Peyer's patch (tissue), 4 donors: ENCODE data around the gene CRIM1. TPM values are rescaled to one million over a fixed set of nuclear protein-coding genes. Genes with fewer than 3 reads are reported as not detected.

Experiments used
- DNase-seq, 3 donors: peaks; one replicate each; pipeline ENCODE4 v3.0.0-alpha.2; 2017 to 2019
- H3K27ac ChIP-seq, 4 donors: fragments of 200-600 bp; sonication (generic); one replicate each; pipeline ENCODE4 v1.5.1; 2016 to 2019
- H3K27me3 ChIP-seq, 2 donors: fragments of 200-600 bp; sonication (generic); one replicate each; pipeline ENCODE4 v1.5.1; 2019
- H3K36me3 ChIP-seq, 3 donors: fragments of 200-600 bp; sonication (generic); one replicate each; pipeline ENCODE4 v1.5.1; 2016 to 2019
- H3K4me1 ChIP-seq, 4 donors: fragments of 200-600 bp; sonication (generic); one replicate each; pipeline ENCODE4 v1.5.1; 2016 to 2019
- H3K4me3 ChIP-seq, 4 donors: fragments of 200-600 bp; sonication (generic); 1 replicate in 3 of 4; 2 replicates in 1 of 4; pipeline ENCODE4 v1.5.1; 2016 to 2019; ENCODE audit warnings: mild to moderate bottlenecking in 1 of 4
- H3K9me3 ChIP-seq, 4 donors: fragments of 200-600 bp; sonication (generic); one replicate each; pipeline ENCODE4 v1.5.1; 2016 to 2019; ENCODE audit warnings: mild to moderate bottlenecking in 1 of 4
- CTCF ChIP-seq, 6 experiments: fragments of 450-650 bp in 4 of 6; fragments of 200-600 bp in 2 of 6; sonication (generic) in 1 of 6; IDR thresholded peaks; one replicate each; pipeline ENCODE4 v1.5.1; 2017 to 2019; ENCODE audit warnings: antibody characterized with exemption in 6 of 6, mild to moderate bottlenecking in 3 of 6, moderate library complexity in 1 of 6
- POLR2A ChIP-seq, 2 donors: fragments of 450-650 bp; IDR thresholded peaks; one replicate each; pipeline ENCODE4 v1.5.1; 2017; ENCODE audit warnings: antibody characterized with exemption in 2 of 2, mild to moderate bottlenecking in 2 of 2, moderate library complexity in 2 of 2
- total RNA-seq, 4 donors: library from RNA; depleted of rRNA; stranded (reverse); fragments of >200 nt; gene quantifications; one replicate each; pipeline ENCODE4 v1.1.0, GENCODE V29; 2016

CRIM1 gene
- total RNA-seq, 4 donors from 2014 or later: 29.9 to 181 (median 63.6) TPM

DNA sequence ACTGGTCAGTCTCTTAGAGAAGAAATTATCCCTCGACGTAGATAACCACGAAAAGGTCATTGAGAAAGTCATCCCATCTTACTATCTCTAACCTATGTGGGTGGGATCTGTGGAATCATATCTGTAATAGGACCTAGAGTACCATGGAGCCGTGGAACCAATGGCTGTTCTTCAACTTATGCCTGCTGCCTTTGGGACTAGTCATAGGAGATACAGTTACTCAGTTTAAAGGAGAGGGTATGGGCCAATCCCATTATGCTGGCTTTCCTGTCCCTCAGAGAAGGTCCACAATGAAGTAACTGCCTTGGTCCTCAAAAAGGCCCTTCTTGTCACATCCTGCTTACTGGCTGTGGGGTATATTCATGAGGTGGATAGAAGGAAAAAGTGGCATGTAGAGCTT is 164.9 kb downstream of the CRIM1 start:
- no peak for TF ChIP-seq CTCF (IDR thresholded peaks at IDR 0.05)
- TF ChIP-seq POLR2A (IDR thresholded peaks at IDR 0.05): no peak
- Histone ChIP-seq H3K36me3 (peaks cover 0 to 51% (median 0%) of the 10 kb centered on the region in 3 donors), H3K27me3 (no peaks in the 10 kb centered on the region), H3K27ac (no peak overlapping the region), H3K4me3 (no peak overlapping the region), H3K9me3 (no peaks in the 10 kb centered on the region), H3K4me1 (no peaks in the 10 kb centered on the region)
- DNase-seq: no peak

DNA sequence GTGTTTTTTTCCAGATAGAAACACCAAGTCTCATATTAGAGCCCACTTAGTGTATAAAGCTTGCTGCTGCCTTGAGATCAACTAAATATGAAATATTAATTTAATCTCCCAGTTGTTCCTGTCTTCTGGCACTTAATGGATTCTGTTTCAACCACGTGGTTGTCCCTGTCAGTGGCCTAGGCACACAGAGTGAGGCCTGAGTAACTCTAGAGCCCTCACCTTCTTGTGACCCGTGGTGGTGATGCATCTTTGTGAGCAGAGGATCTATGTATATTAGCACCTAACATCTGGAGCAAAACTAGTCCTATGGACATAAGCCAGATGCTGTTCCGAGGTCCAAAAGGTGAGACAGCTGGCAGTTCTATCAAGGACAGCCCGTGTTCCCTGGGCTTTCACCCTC is 167.6 kb downstream of the CRIM1 start:
- Histone ChIP-seq H3K27me3 (no peaks in the 10 kb centered on the region), H3K9me3 (no peaks in the 10 kb centered on the region), H3K4me1 (no peaks in the 10 kb centered on the region), H3K27ac (no peak overlapping the region), H3K36me3 (peaks cover 0 to 26% (median 0%) of the 10 kb centered on the region in 3 donors), H3K4me3 (no peak overlapping the region)
- DNase-seq: no peak
- TF ChIP-seq CTCF (IDR thresholded peaks at IDR 0.05) (no peak), POLR2A (IDR thresholded peaks at IDR 0.05) (no peak)

DNA sequence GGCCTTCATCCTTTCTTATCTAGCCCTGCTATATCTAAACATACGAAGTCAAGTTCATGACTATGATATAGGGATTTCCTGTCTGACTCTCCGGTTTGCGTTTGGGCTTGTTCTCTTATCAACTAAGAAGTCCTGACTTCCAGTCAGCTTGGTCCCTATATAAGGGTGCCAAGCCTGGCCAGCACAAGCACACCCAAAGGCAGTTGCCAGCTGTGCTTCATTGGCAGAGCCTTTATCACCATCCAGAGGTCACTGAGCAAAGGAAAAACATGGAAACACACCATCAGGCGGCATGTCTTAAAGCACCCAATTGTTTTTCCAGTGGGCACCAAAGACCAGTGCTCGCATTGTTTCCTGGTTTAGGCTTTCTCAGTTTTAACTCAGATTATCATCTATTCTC is 169.7 kb downstream of the CRIM1 start:
- DNase-seq: no peak
- Histone ChIP-seq H3K27me3 (no peaks in the 10 kb centered on the region), H3K4me1 (no peaks in the 10 kb centered on the region), H3K4me3 (no peak overlapping the region), H3K27ac (no peak overlapping the region), H3K36me3 (peaks cover 0 to 21% (median 0%) of the 10 kb centered on the region in 3 donors), H3K9me3 (no peaks in the 10 kb centered on the region)
- no peak for TF ChIP-seq CTCF (IDR thresholded peaks at IDR 0.05)
- no peak for TF ChIP-seq POLR2A (IDR thresholded peaks at IDR 0.05)

DNA sequence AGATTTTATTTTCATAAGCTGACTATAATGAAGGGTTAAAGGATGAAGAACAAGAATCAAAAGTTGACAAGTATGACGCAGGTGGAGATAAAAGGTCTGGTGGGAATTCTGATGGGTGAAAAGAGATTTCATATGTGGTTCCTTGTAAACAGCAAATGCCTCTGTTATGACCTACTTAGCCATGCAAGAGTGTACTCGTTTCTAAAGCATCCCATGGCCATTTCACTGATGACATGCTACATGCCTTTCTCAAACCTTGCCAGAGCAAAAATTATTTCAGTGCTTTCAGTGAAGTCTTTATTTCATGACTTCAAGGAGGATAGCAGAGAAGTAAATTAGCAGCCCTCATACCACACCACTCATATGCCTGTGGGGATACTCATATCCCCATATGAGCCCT is 170.6 kb downstream of the CRIM1 start:
- Histone ChIP-seq H3K27me3 (no peaks in the 10 kb centered on the region), H3K36me3 (peaks cover 0 to 21% (median 0%) of the 10 kb centered on the region in 3 donors), H3K27ac (no peak overlapping the region), H3K4me3 (no peak overlapping the region), H3K4me1 (no peaks in the 10 kb centered on the region), H3K9me3 (no peaks in the 10 kb centered on the region)
- no peak for TF ChIP-seq POLR2A (IDR thresholded peaks at IDR 0.05)
- no peak for TF ChIP-seq CTCF (IDR thresholded peaks at IDR 0.05)
- no peak for DNase-seq

DNA sequence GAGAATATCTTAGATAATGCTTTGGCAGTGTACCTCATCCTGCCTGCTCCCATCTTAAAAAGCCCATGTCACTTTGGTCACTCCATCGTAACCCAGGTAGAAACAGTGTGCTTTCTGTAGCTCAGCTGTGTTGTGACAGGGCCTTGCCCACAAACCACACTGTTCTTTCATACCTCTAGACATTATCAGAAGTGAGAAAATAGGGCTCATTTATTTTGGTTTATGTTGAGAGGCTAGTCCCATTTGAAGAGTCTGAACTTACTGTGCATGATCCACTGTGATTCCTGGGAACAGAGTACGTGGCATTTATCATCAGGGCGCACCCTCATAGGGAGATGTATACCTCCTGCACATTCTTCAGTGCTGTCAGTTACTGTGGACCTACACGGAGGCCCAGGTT is 172.7 kb downstream of the CRIM1 start:
- H3K36me3 ChIP-seq: peaks cover 0 to 10% (median 0%) of the 10 kb centered on the region in 3 donors
- no peaks in the 10 kb centered on the region for H3K9me3 ChIP-seq
- no peaks in the 10 kb centered on the region for H3K27me3 ChIP-seq
- H3K27ac ChIP-seq: no peak overlapping the region
- DNase-seq: no peak
- H3K4me1 ChIP-seq: no peaks in the 10 kb centered on the region
- no peak for TF ChIP-seq CTCF (IDR thresholded peaks at IDR 0.05)
- TF ChIP-seq POLR2A (IDR thresholded peaks at IDR 0.05): no peak
- no peak overlapping the region for H3K4me3 ChIP-seq
